K562 (cell line): Measurements from ENCODE around the gene LPCAT1. TPM values are rescaled to one million over a fixed set of nuclear protein-coding genes. Genes with fewer than 3 reads are reported as not detected.

Source experiments
- HDAC6 ChIP-seq: IDR thresholded peaks from 2 replicates; pipeline ENCODE4 v1.6.1; 2012; ENCODE audit warnings: low read depth, mild to moderate bottlenecking, control low read depth, inconsistent platforms, low read length, moderate library complexity
- SRSF7 ChIP-seq: fragments of 200-400 bp; formaldehyde crosslinking; optimal IDR thresholded peaks from 2 replicates; pipeline ENCODE3; 2017; ENCODE audit warnings: mild to moderate bottlenecking, low read depth, low read length
- ZNF408 ChIP-seq: fragments of 250-450 bp; sonication (Bioruptor Pico); IDR thresholded peaks from 2 replicates; pipeline ENCODE4 v1.4.0; 2020; ENCODE audit warnings: low read depth, mild to moderate bottlenecking, moderate library complexity
- polyA plus RNA-seq, 8 experiments: library from polyadenylated mRNA; depleted of rRNA in 4 of 8; stranded (reverse) in 5 of 8; unstranded in 3 of 8; fragments of >200 nt; fragmentation: Nextera tagmentation in 2 of 8; fragmentation: Illumina TruSeq in 1 of 8; extraction: Ambion mirVana in 2 of 8; extraction: Trizol in 1 of 8; gene quantifications; 2 replicates each; pipeline versions ENCODE4 v1.2.1 to v1.2.3, GENCODE V29; 2011 to 2014; ENCODE audit warnings: inconsistent platforms in 1 of 8, missing spikeins in 1 of 8
- total RNA-seq, 7 experiments: library from RNA; depleted of rRNA in 6 of 7; stranded (reverse); fragments of >200 nt in 6 of 7; fragmentation: Illumina TruSeq in 2 of 7; extraction: Trizol in 2 of 7; gene quantifications; 2 replicates each; pipeline versions ENCODE4 v1.2.1 to v1.2.3, GENCODE V29; 2011 to 2021; ENCODE audit warnings: low replicate concordance in 1 of 7
- TF ChIP-seq, protein P1 (sequence below): fragments of 200-800 bp; sonication (Bioruptor generic); IDR thresholded peaks from 2 replicates; pipeline ENCODE4 v1.6.1; 2016; ENCODE audit warnings: missing genetic modification characterization, missing compliant biosample characterization
- TF ChIP-seq, protein P2 (sequence below), 2 experiments: IDR thresholded peaks in 1 of 2; conservative IDR thresholded peaks in 1 of 2; 2 replicates each; pipeline ENCODE4 v1.6.1; 2016; ENCODE audit warnings: low read depth in 2 of 2, mild to moderate bottlenecking in 1 of 2, missing compliant biosample characterization in 1 of 2, missing genetic modification characterization in 1 of 2, moderate library complexity in 1 of 2

LPCAT1 gene
- total and polyA plus RNA-seq, 9 of the 15 experiments (the other 6 are each of a cell fraction or from before 2014, with no cell fraction given): 0.14 to 18.4 (median 13.9) TPM

DNA sequence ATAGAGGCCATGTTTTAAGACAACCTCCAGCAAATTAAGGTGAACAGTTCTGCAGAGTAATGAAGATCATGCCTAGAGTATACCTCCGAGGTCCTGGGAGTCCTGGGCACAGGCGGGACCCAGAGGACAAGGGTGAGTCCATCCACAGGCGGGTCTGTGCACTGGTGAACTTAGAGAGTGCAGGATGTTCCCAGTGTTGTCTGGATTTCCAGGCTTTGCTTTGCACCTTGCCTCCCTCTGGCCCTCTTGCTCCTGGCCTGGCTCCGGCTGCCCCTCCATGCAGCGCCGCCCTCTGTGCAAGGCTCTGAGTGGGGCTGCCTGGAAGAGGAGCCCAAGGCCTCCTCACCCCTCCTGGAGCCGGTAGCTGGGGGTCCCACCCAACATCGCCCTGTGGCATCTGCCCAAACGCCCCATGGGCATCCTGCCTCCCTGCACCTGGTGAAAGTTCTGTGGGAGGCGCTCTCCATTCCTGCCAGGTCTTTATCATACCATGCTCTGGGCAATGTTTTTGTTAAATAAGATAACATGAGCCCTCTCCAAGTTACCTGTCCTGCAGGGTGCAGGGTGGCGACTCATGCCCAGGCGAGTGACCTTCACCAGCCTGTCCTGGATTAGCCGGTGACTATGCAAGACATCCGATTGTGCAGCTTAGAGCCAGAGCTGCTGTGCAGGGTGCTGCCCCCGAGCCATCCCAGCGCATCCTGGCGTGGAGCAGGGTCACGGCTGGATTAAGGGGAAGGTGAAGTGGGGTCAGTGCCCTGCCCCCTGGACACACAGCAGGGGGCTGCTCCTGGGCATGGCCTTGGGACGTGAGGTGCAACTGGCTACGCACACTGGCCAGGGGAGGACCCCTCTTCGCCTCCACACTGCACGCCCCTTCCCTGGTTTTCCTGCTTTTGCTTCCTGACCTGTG, 41.3 kb upstream of the LPCAT1 start (continued):
- TF ChIP-seq, protein P1, sequence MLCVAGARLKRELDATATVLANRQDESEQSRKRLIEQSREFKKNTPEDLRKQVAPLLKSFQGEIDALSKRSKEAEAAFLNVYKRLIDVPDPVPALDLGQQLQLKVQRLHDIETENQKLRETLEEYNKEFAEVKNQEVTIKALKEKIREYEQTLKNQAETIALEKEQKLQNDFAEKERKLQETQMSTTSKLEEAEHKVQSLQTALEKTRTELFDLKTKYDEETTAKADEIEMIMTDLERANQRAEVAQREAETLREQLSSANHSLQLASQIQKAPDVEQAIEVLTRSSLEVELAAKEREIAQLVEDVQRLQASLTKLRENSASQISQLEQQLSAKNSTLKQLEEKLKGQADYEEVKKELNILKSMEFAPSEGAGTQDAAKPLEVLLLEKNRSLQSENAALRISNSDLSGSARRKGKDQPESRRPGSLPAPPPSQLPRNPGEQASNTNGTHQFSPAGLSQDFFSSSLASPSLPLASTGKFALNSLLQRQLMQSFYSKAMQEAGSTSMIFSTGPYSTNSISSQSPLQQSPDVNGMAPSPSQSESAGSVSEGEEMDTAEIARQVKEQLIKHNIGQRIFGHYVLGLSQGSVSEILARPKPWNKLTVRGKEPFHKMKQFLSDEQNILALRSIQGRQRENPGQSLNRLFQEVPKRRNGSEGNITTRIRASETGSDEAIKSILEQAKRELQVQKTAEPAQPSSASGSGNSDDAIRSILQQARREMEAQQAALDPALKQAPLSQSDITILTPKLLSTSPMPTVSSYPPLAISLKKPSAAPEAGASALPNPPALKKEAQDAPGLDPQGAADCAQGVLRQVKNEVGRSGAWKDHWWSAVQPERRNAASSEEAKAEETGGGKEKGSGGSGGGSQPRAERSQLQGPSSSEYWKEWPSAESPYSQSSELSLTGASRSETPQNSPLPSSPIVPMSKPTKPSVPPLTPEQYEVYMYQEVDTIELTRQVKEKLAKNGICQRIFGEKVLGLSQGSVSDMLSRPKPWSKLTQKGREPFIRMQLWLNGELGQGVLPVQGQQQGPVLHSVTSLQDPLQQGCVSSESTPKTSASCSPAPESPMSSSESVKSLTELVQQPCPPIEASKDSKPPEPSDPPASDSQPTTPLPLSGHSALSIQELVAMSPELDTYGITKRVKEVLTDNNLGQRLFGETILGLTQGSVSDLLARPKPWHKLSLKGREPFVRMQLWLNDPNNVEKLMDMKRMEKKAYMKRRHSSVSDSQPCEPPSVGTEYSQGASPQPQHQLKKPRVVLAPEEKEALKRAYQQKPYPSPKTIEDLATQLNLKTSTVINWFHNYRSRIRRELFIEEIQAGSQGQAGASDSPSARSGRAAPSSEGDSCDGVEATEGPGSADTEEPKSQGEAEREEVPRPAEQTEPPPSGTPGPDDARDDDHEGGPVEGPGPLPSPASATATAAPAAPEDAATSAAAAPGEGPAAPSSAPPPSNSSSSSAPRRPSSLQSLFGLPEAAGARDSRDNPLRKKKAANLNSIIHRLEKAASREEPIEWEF (CRISPR knock-in tag): no peak
- TF ChIP-seq, protein P2, sequence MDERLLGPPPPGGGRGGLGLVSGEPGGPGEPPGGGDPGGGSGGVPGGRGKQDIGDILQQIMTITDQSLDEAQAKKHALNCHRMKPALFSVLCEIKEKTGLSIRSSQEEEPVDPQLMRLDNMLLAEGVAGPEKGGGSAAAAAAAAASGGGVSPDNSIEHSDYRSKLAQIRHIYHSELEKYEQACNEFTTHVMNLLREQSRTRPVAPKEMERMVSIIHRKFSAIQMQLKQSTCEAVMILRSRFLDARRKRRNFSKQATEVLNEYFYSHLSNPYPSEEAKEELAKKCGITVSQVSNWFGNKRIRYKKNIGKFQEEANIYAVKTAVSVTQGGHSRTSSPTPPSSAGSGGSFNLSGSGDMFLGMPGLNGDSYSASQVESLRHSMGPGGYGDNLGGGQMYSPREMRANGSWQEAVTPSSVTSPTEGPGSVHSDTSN (CRISPR knock-in tag; IDR thresholded peaks at IDR 0.05; ENCODE audit: low read depth): no peak
- TF ChIP-seq, protein P2 (tag; conservative IDR thresholded peaks at IDR 0.05; ENCODE audit: low read depth): no peak
- TF ChIP-seq ZNF408 (CRISPR knock-in tag) (no peak), SRSF7 (no peak), HDAC6 (no peak)
